ENCODE data around the gene PSPC1. TPM values are rescaled to one million over a fixed set of nuclear protein-coding genes. Genes with fewer than 3 reads are reported as not detected.

Gene PSPC1
- total RNA-seq, 2 donors from 2014 or later = 31.0 to 38.5 TPM

Other genes with a start within 250 kb of the PSPC1 start
- under 1 TPM in 1 of 2 donors, not detected in 1; 0.19 TPM for gene TPTE2, start 221.4 kb downstream of the PSPC1 start, total RNA-seq
- gene MPHOSPH8, start 149.3 kb downstream of the PSPC1 start, total RNA-seq = 10 to 100 TPM; 28.0 to 30.1 TPM
- gene ZMYM5, start 80.7 kb upstream of the PSPC1 start, total RNA-seq = 10 to 100 TPM in 1 of 2 donors, 1 to 10 TPM in 1; 9.2 to 12.0 TPM
- 10 to 100 TPM; 67.8 to 75.4 TPM for gene ZMYM2, start 175.8 kb upstream of the PSPC1 start, total RNA-seq

Data from posterior vena cava (tissue), 2 donors.